ENCODE results near the gene DBF4B. TPM values are rescaled to one million over a fixed set of nuclear protein-coding genes. Genes with fewer than 3 reads are reported as not detected.
"Not testable (repeated sequence)": the region's sequence is repeated elsewhere in the genome, so short reads cannot be mapped to it uniquely, and the experiment has no call there.

The DBF4B gene
- total and polyA plus RNA-seq, 12 donors = 2.2 to 8.0 (median 4.0) TPM

DNA sequence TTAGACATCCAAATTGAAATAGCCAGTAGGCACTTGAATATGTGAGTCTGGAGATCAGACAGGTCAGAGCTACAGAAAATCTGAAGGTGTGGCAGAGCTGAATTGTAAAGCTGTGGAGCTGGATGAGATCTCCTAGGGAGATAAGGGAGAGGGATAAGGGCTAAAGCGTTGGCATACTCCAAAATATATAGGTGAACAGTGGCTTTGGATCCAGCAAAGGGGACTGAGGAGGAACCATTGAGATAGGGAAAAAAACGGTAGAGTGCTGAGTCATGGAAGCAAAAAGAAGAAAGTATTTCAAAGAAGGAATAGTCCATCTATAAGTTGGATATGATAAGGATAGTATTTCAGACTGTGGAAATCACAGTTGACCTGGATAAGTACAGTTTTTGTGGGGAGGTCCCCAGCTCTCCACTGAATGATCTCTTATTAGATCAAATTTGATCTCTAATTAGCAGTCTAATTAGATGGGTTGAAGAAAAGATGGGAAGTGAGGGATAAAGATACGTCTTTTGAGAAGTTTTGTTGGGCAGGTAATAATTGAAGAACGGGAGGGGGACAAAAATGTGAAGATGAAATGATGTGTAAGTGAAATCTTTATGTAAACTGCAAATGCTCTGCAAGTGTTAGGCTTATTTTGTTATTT is 587 bp upstream of the DBF4B start:
- 34 to 43% methylated on average over 4 of the region's 4 CpGs for WGBS, 2 donors
- H3K36me3 ChIP-seq = no peaks in the 10 kb centered on the region
- ATAC-seq = peak in 2 of 8 donors; percentile 5 to 29
- H3K4me3 ChIP-seq = peak overlapping the region; percentile 58 to 93 (median 79)
- H3K27ac ChIP-seq = peak overlapping the region; percentile 1 to 85 (median 74)
- DNase-seq = no peak
- intact Hi-C loops (cut with DNase I) = no loop called here
- TF ChIP-seq, protein P1, sequence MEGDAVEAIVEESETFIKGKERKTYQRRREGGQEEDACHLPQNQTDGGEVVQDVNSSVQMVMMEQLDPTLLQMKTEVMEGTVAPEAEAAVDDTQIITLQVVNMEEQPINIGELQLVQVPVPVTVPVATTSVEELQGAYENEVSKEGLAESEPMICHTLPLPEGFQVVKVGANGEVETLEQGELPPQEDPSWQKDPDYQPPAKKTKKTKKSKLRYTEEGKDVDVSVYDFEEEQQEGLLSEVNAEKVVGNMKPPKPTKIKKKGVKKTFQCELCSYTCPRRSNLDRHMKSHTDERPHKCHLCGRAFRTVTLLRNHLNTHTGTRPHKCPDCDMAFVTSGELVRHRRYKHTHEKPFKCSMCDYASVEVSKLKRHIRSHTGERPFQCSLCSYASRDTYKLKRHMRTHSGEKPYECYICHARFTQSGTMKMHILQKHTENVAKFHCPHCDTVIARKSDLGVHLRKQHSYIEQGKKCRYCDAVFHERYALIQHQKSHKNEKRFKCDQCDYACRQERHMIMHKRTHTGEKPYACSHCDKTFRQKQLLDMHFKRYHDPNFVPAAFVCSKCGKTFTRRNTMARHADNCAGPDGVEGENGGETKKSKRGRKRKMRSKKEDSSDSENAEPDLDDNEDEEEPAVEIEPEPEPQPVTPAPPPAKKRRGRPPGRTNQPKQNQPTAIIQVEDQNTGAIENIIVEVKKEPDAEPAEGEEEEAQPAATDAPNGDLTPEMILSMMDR (IDR thresholded peaks at IDR 0.05) = no peak
- H3K9me3 ChIP-seq = no peaks in the 10 kb centered on the region
- H3K4me1 ChIP-seq = peaks cover 0 to 20% (median 15%) of the 10 kb centered on the region in 9 donors
- H3K27me3 ChIP-seq = peaks cover 0 to 12% (median 0%) of the 10 kb centered on the region in 7 donors

- Histone ChIP-seq H3K27me3 (no peaks in the 10 kb centered on the region), H3K4me3 (no peak overlapping the region), H3K4me1 (no peaks in the 10 kb centered on the region), H3K27ac (no peak overlapping the region), H3K36me3 (peaks cover 0 to 45% (median 0%) of the 10 kb centered on the region in 9 donors), H3K9me3 (no peaks in the 10 kb centered on the region)
- WGBS, 2 donors = 92 to 96% methylated on average over 1 of the region's 1 CpG
- intact Hi-C loops (cut with DNase I) = no loop called here
- ATAC-seq = no peak
- DNase-seq = no peak
- TF ChIP-seq, protein P1 (IDR thresholded peaks at IDR 0.05) = no peak
Observed at GRCh38 chr17:44719444-44719843, 11.0 kb downstream of the DBF4B start.

GRCh38 chr17:44722254-44722653 is 13.8 kb downstream of the DBF4B start:
- Histone ChIP-seq H3K4me1 (no peaks in the 10 kb centered on the region), H3K9me3 (no peaks in the 10 kb centered on the region), H3K4me3 (no peak overlapping the region), H3K36me3 (peaks cover 0 to 53% (median 0%) of the 10 kb centered on the region in 9 donors), H3K27me3 (no peaks in the 10 kb centered on the region), H3K27ac (no peak overlapping the region)
- TF ChIP-seq, protein P1 (IDR thresholded peaks at IDR 0.05) = no peak
- no peak for ATAC-seq
- intact Hi-C loops (cut with DNase I) = no loop called here
- no peak for DNase-seq
- WGBS, 2 donors = 87 to 90% methylated on average over 5 of the region's 5 CpGs

GRCh38 chr17:44726121-44726520 is 17.7 kb downstream of the DBF4B start:
- H3K9me3 ChIP-seq; ATAC-seq; H3K27ac ChIP-seq; intact Hi-C loops (cut with DNase I); H3K4me3 ChIP-seq; DNase-seq; H3K4me1 ChIP-seq; H3K27me3 ChIP-seq: not testable (repeated sequence)
- H3K36me3 ChIP-seq = peaks cover 0 to 71% (median 11%) of the 10 kb centered on the region in 9 donors
- WGBS, 2 donors = 97 to 98% methylated on average over 6 of the region's 6 CpGs

GRCh38 chr17:44733753-44734152 is 25.3 kb downstream of the DBF4B start:
- Histone ChIP-seq H3K36me3 (peaks cover 0 to 57% (median 13%) of the 10 kb centered on the region in 9 donors), H3K4me3 (no peak overlapping the region), H3K9me3 (no peaks in the 10 kb centered on the region), H3K27me3 (no peaks in the 10 kb centered on the region), H3K27ac (no peak overlapping the region), H3K4me1 (no peaks in the 10 kb centered on the region)
- DNase-seq (no peak), ATAC-seq (peak in 5 of 8 donors; percentile 34 to 76 (median 46))
- 66 to 70% methylated on average over 5 of the region's 5 CpGs for WGBS, 2 donors
- TF ChIP-seq, protein P1 (IDR thresholded peaks at IDR 0.05) = peak in 7 of 9 donors; percentile 8 to 50 (median 28)
- intact Hi-C loops (cut with DNase I) = no loop called here

All from heart right ventricle (tissue), 16 donors.